ENCODE measurements around the gene SOWAHD.
A peak's percentile ranks its signal among the peaks of the same experiment; 100 is the strongest.
"Not testable (repeated sequence)": the region's sequence is repeated elsewhere in the genome, so short reads cannot be mapped to it uniquely, and the experiment has no call there.

SOWAHD gene, protein sequence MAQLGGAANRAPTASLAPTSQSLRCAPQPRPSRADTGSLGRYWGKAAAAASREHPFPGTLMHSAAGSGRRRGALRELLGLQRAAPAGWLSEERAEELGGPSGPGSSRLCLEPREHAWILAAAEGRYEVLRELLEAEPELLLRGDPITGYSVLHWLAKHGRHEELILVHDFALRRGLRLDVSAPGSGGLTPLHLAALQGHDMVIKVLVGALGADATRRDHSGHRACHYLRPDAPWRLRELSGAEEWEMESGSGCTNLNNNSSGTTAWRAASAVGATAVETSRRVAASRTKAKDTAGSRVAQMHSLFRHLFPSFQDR

GRCh38 chrX:119757979-119758730 is at the start of gene SOWAHD:
Gene SOWAHD (plus strand): TSS chrX:119758588. CDS start chrX:119758668, 80 bp downstream.
- DNase-seq (ENCODE audit: low read depth): peak; percentile 21

GRCh38 chrX:119708936-119709335 is 49.5 kb upstream of the SOWAHD start:
- DNase-seq (ENCODE audit: low read depth): no peak

GRCh38 chrX:119709630-119710029 is 48.8 kb upstream of the SOWAHD start:
- no peak for DNase-seq (ENCODE audit: low read depth)

GRCh38 chrX:119721487-119721886 is 36.9 kb upstream of the SOWAHD start:
- DNase-seq (ENCODE audit: low read depth): no peak

DNA sequence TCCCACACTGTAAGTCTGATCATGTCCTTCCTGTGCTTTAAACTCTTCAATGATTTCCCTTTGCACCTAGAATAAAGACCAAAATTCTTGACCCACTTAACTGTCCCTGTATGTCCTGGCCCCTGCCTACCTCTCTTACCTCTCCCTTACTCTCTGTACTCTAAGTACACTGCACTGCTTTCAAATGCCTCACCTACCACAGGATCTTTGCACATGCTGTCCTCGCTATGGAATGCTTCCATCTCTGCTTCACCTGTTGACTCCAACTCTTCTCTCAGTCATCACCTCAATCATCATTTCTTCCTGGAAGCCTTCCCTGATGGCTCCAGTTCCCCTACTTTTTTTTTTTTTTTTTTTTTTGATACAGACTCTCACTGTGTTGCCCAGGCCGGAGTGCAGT is 36.5 kb upstream of the SOWAHD start:
- no peak for DNase-seq (ENCODE audit: low read depth)

DNA sequence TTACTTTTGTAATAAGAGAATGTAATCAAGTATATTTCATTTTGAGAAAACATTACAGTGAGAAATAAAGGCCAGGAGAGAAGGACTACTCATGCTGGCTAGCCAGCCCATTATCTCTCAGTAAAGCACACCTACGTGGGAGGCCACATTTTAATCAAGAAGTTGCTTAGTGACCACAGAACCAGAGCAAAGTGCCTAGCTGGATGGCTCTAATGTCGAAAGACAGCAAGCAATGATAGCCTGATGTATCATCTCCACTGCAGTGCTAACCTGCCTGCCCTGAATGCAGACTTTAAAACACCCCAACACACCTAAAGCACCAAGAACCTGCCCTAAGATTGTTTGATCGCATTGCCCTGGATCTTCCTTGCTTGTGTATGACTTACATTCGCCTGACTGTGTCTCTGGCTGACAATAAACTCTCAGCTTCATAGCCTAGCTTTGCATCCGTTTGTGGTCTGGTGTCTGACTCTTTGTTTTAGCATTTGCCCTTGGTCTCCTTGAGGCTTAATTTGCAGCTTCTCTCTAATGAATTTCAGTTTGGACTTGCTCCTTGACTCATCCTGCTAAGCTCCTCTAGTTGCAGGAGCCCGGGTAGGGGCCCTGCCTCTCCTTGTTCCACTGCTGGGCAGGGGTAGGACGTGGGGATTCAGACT is 31.4 kb upstream of the SOWAHD start:
- DNase-seq (ENCODE audit: low read depth): no peak

DNA sequence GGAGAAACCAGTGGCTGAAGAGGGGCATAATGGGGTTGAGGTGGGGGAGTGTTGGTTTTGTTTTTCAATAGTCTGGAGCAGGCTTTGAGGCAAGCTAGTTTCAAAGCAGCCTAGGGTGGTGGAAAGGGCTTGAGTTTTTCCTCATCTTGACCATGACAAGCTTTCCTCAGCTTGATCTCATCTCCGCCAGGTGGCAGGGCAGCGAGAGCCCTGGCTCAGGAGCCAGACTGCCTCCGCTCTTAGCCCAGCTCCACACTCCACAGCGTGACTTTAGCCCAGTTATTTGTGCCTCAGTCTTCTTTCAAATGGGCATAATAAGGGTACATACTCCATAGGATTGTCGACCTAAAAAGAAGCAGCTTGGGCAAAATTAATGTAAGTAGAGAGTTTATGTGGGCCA is 29.9 kb upstream of the SOWAHD start:
- no peak for DNase-seq (ENCODE audit: low read depth)

- DNase-seq (ENCODE audit: low read depth): peak; percentile 23
These were observed 28.8 kb upstream of the SOWAHD start for GRCh38 chrX:119729408-119730201.

GRCh38 chrX:119734897-119735339 is 23.5 kb upstream of the SOWAHD start:
- no peak for DNase-seq (ENCODE audit: low read depth)

DNA sequence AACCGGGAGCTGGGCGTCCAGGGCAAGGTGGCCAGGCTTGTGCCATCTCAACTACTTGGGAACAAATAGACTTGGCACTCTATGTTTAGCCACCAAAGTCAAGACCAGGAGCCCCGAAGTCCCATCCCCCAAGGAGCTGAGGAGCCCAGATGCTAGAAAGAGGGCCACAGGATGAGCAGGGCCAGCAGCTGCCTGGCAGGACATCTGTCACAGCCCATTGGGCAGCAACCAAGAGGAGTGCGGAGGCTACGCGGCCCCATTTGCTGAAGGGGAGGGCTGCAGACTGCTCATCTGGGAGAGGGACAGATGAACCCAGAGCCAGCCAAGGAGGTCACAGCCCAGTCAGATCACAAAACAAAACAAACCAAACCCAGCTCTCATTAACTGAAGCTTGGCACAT is 22.9 kb upstream of the SOWAHD start:
- DNase-seq (ENCODE audit: low read depth): no peak

DNA sequence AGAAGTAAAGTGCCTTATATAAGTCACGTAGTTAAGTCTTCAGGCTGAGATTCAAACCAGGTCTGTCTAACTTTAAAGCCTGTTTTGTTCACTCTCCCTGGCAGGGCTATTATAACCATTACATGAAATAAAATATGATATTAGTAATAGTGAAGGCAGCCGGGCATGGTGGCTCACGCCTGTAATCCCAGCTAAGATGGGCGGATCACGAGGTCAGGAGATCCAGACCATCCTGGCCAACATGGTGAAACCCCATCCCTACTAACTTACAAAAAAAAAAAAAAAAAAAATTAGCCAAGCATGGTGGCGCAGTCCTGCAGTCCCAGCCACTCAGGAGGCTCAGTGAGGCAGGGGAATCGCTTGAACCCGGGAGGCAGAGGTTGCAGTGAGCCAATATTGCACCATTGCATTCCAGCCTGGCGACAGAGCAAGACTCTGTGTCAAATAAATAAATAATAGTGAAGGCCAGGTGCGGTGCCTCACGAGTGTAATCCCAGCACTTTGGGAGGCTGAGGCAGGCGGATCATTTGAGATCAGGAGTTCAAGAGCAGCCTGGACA is 22.1 kb upstream of the SOWAHD start:
- DNase-seq (ENCODE audit: low read depth): no peak

GRCh38 chrX:119738742-119739141 is 19.6 kb upstream of the SOWAHD start:
- no peak for DNase-seq (ENCODE audit: low read depth)

DNA sequence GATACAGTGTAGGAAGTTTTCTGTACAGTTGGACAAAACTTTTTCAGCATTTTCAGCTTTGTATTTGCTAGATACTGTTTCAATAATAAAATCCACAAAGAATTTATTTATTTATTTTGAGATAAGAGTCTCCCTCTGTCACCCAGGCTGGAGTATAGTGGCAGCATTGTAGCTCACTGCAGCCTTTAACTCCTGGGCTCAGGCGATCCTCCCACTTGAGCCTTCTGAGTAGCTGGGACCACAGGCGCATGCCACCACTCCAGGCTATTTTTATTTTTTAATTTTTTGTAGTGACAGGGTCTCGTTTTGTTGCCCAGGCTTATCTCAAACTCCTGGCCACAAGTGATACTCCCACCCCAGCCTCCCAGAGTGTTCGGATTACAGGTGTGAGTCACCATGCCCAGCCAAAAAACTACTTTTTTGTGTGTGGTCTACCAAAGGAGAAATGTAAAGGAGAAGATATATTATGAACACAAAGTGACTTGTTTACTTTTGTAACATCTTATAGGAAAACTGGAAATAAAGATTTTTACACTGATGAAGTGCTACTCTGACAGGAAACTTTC is 13.0 kb upstream of the SOWAHD start:
- no peak for DNase-seq (ENCODE audit: low read depth)

- DNase-seq (ENCODE audit: low read depth): not testable (repeated sequence)
These were observed 8.3 kb upstream of the SOWAHD start for GRCh38 chrX:119750131-119750530.

DNA sequence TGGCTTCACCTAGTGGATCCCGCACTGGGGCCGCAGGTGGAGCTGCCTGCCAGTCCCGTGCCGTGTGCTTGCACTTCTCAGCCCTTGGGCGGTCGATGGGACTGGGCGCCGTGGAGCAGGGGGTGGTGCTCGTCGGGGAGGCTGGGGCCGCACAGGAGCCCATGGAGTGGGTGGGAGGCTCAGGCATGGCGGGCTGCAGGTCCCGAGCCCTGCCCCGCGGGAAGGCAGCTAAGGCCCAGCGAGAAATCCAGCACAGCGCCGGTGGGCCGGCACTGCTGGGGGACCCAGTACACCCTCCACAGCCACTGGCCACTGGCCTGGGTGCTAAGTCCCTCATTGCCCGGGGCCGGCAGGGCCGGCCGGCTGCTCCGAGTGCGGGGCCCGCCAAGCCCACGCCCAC is 7.6 kb upstream of the SOWAHD start:
- not testable (repeated sequence) for DNase-seq (ENCODE audit: low read depth)

- no peak for DNase-seq (ENCODE audit: low read depth)
These were observed 5.4 kb upstream of the SOWAHD start for GRCh38 chrX:119753001-119753400.

DNA sequence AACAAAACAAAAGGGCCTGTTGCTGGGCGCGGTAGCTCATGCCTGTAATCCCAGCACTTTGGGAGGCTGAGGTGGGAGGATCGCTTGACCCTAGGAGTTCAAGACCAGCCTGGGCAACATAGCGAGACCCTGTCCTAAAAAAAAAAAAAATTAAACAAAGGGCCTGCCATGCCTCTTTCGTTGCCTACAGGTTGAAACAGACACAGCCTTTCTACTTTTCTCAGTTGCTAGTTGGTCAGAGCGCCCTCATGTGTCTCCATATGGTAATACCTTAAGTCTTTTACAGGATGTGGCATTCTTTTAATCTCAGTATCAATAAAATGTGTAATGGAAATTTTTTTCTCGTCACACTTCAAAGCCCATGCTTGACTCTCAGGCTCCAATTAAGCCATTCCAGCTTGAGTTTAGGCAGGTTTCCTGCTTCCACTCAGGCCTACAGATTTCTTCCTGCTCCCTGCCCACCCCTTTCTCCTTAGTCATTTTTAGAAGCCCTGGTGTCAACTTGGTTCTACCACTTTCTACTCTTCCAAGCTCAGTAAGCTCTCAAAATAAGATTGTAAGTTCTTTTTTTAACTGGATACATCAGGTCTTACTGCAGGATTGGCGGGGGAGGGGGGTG is 4.6 kb upstream of the SOWAHD start:
- no peak for DNase-seq (ENCODE audit: low read depth)

- peak; percentile 36 for DNase-seq (ENCODE audit: low read depth)
These were observed 2.3 kb upstream of the SOWAHD start for GRCh38 chrX:119755981-119756533.

DNA sequence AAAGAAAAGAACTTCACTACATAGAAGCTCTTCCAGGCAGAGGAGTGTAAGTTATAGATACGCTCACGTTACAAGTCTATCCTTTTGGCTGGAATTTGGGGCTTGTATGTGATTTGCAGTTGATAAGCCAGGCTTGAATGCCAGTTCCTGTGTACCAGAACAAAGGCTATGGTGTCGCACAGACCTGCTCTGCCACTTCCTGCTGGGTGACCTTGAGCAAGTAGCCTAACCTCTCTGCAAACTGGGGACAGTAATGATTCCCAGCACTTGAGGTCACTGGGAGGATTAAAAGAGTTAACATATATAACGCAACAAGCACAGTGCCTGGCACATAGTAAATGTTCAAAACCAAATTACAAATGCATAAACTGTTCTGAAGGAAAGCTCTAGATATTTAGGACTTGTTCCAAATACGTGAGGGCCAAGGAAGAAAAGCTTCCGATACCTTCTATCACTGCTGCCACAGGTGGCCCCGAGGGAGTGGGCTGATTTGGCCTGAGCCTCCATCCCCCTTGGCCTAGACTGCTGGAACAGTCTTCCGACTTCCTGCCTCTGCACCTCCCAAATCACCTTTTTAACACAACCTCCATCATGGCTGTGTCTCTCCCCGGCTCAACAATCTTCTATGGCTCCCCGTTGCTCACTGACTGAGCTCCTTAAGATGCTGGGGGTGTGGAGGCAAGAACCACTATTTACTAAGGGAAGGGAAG is 1.3 kb upstream of the SOWAHD start:
- no peak for DNase-seq (ENCODE audit: low read depth)

GRCh38 chrX:119757646-119757978 is 776 bp upstream of the SOWAHD start:
- DNase-seq (ENCODE audit: low read depth): no peak
